Psoas muscle (tissue), 8 donors: Measurements from ENCODE around the gene TAF4. TPM values are rescaled to one million over a fixed set of nuclear protein-coding genes. Genes with fewer than 3 reads are reported as not detected.

Experiments used
- ATAC-seq, 4 donors: fragments of 200-7000 bp; cut with Tn5 transposase; one replicate each; pipeline ENCODE4 v1.9.1; 2020; ENCODE audit warnings: moderate library complexity in 3 of 4, mild to moderate bottlenecking in 2 of 4
- DNase-seq, 2 donors: peaks; one replicate each; pipeline ENCODE4 v3.0.0-alpha.2; 2020
- H3K27ac ChIP-seq: fragments of 200-600 bp; one replicate; pipeline ENCODE4 v1.8.0; 2022
- H3K27me3 ChIP-seq, 3 donors: fragments of 200-600 bp in 1 of 3; one replicate each; pipeline versions ENCODE4 v1.6.1 to v1.8.0; 2013 to 2022; ENCODE audit warnings: low read length in 2 of 3, mild to moderate bottlenecking in 2 of 3, moderate library complexity in 1 of 3; ENCODE audit not compliant: insufficient read depth in 3 of 3
- H3K36me3 ChIP-seq, 2 donors: fragments of 200-600 bp in 1 of 2; one replicate each; pipeline versions ENCODE4 v1.6.1 to v1.8.0; 2013 to 2022; ENCODE audit warnings: low read depth in 1 of 2, mild to moderate bottlenecking in 1 of 2, moderate library complexity in 1 of 2; ENCODE audit not compliant: insufficient read depth in 1 of 2
- H3K4me1 ChIP-seq: fragments of 200-600 bp; one replicate; pipeline ENCODE4 v1.8.0; 2022
- H3K4me3 ChIP-seq: fragments of 200-600 bp; one replicate; pipeline ENCODE4 v1.8.0; 2022; ENCODE audit warnings: mild to moderate bottlenecking
- H3K9me3 ChIP-seq: fragments of 200-600 bp; one replicate; pipeline ENCODE4 v1.8.0; 2022
- CTCF ChIP-seq: fragments of 200-600 bp; IDR thresholded peaks from one replicate; pipeline ENCODE4 v1.8.0; 2022; ENCODE audit warnings: antibody characterized with exemption
- WGBS, 3 donors: extraction: QIAGEN DNeasy Blood & Tissue Kit; methylation state at CpG; one replicate each; pipeline versions ENCODE4 v1.1.6 to v1.1.7; 2013; 5-methylcytosine and 5-hydroxymethylcytosine counted together
- intact Hi-C, 2 donors: fragments of 100-400 bp; cut with DNase I; formaldehyde crosslinking; loops; one replicate each; pipeline versions ENCODE4 v1.11.0 to v1.14.2; 2022
- polyA plus RNA-seq, 3 donors: library from polyadenylated mRNA; stranded (reverse); fragments of 200-250 nt; gene quantifications; one replicate each; pipeline ENCODE4 v1.2.3, GENCODE V29; 2013
- total RNA-seq, 4 donors: library from RNA; stranded (reverse); fragmentation: NEBNext Ultra II Directional in 2 of 4; extraction: Animal tissue kit (Norgen Biotek cat#: 25700) in 2 of 4; gene quantifications; one replicate each; pipeline versions ENCODE4 v1.2.1 to v1.2.4, GENCODE V29; 2021 to 2023
- donor health status: healthy with polysubstance abuse.
- donor health status: DM: no; HTN: no; CAD: no; lungs with moderate emphysema.
- donor health status: Bipolar disorder and iron deficiency.
- donor health status: healthy.
- donor health status: DM: yes; HTN: yes; CAD: no.
- donor health status: DM: no; HTN: no; CAD: no.
- donor health status: DM: no; HTN: no; CAD: no.
- donor health status: DM: yes; HTN: yes; CAD: no.

Gene TAF4
- total and polyA plus RNA-seq, 7 donors: 2.8 to 17.7 (median 10.7) TPM

GRCh38 chr20:62046431-62046830 lies 19.2 kb downstream of the TAF4 start:
- Histone ChIP-seq H3K4me3 (no peak overlapping the region), H3K36me3 (no peaks in the 10 kb centered on the region), H3K27me3 (no peaks in the 10 kb centered on the region), H3K9me3 (no peaks in the 10 kb centered on the region), H3K4me1 (peaks cover 19% of the 10 kb centered on the region), H3K27ac (no peak overlapping the region)
- intact Hi-C loops: no loop called here
- DNase-seq: no peak
- no peak for ATAC-seq
- WGBS, 3 donors: 88 to 90% (median 89%) methylated on average over 15 of the region's 15 CpGs
- TF ChIP-seq CTCF: no peak

GRCh38 chr20:62045529-62046285 lies 20.0 kb downstream of the TAF4 start:
- Histone ChIP-seq H3K9me3 (no peaks in the 10 kb centered on the region), H3K4me3 (no peak overlapping the region), H3K27ac (no peak overlapping the region), H3K4me1 (peaks cover 12% of the 10 kb centered on the region), H3K27me3 (no peaks in the 10 kb centered on the region), H3K36me3 (no peaks in the 10 kb centered on the region)
- intact Hi-C loops: no loop called here
- ATAC-seq (no peak), DNase-seq (no peak)
- no peak for TF ChIP-seq CTCF
- WGBS, 3 donors: 75 to 79% (median 78%) methylated on average over 22 of the region's 22 CpGs

- Histone ChIP-seq H3K36me3 (no peaks in the 10 kb centered on the region), H3K9me3 (no peaks in the 10 kb centered on the region), H3K4me3 (no peak overlapping the region), H3K4me1 (peaks cover 12% of the 10 kb centered on the region), H3K27ac (no peak overlapping the region), H3K27me3 (no peaks in the 10 kb centered on the region)
- DNase-seq: no peak
- no peak for ATAC-seq
- TF ChIP-seq CTCF: no peak
- intact Hi-C loops: no loop called here
- WGBS, 3 donors: 87 to 90% (median 88%) methylated on average over 20 of the region's 20 CpGs
These were observed 20.6 kb downstream of the TAF4 start for GRCh38 chr20:62045118-62045517.

DNA sequence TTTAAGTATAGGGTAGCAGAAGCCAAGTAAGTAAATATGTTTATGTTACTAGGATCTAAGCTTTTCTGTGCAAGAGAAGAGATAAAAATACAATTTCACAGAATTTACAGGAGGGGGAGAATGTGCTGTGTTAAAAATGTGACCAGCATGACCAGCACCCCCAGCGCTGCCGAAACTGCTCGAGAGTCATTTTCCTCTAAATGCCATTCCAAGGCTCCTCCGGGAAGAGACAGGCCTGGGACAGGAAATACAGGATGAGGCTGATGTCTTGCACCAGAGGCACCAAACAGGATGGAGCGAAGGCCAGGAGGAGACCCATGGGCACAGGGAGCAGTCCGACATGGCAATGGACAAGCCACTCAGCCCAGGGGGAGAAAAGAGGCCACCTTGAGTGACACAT lies 21.1 kb downstream of the TAF4 start:
- intact Hi-C loops: no loop called here
- no peak for TF ChIP-seq CTCF
- DNase-seq (no peak), ATAC-seq (no peak)
- Histone ChIP-seq H3K36me3 (no peaks in the 10 kb centered on the region), H3K4me3 (no peak overlapping the region), H3K27me3 (no peaks in the 10 kb centered on the region), H3K9me3 (no peaks in the 10 kb centered on the region), H3K4me1 (peaks cover 12% of the 10 kb centered on the region), H3K27ac (no peak overlapping the region)
- WGBS, 3 donors: 50 to 68% (median 51%) methylated on average over 6 of the region's 6 CpGs
